ENCODE measurements around the gene RNU1-3.
"Not testable (repeated sequence)": the region's sequence is repeated elsewhere in the genome, so short reads cannot be mapped to it uniquely, and the experiment has no call there.

- TF ChIP-seq CTCF (CRISPR knock-in tag; IDR thresholded peaks at IDR 0.05); ZBTB8A (CRISPR knock-in tag; IDR thresholded peaks at IDR 0.05; ENCODE audit: borderline replicate concordance, low read depth); SRSF1 (optimal IDR thresholded peaks at IDR 0.05; ENCODE audit: low read depth, low read length); ZNF274 (CRISPR knock-in tag; IDR thresholded peaks at IDR 0.05); POLR2AphosphoS5 (IDR thresholded peaks at IDR 0.05; ENCODE audit: low read depth, low read length): not testable (repeated sequence)
These were observed 29.9 kb upstream of the RNU1-3 start for GRCh38 chr1:16696507-16697150.

Measured in HepG2 (cell line).